Measurements from ENCODE around the gene SUPT3H. TPM values are rescaled to one million over a fixed set of nuclear protein-coding genes. Genes with fewer than 3 reads are reported as not detected.
A peak's percentile ranks its signal among the peaks of the same experiment; 100 is the strongest.

Gene SUPT3H
- total RNA-seq, 6 experiments from 2014 or later = 0.95 to 2.8 (median 2.0) TPM

DNA sequence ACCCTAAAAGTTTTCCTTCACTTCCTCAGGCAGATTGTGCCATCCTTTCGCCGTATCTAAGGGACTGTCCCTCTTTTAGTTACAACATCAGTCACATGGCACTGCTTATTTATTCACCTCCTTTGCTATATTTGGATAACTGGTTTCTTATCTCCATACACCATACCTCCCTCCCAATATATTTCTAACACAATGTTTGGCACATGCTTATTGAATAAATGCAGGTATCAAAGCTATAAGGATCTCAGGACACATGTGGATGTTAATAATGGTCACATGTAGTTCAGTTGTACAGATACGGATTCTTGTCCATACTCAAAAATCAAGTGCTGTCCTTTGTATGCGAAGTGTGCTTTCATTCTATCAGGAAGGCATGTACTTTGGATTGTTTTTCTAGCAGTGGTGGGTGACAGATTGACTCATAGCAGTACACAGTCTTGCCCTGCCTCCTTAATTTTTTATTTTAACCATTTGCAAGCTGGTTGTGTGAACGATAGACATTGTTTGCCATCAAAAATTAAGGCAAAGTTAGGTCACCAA is 456.7 kb downstream of the SUPT3H start:
- intact Hi-C loops (cut with DNase I) = no loop called here
- Histone ChIP-seq H3K4me1 (peaks cover 0 to 16% (median 4%) of the 10 kb centered on the region in 4 donors), H3K27ac (peak overlapping the region in 2 of 3 donors; percentile 63 to 67), H3K4me3 (no peak overlapping the region), H3K27me3 (no peaks in the 10 kb centered on the region), H3K36me3 (no peaks in the 10 kb centered on the region), H3K9me3 (no peaks in the 10 kb centered on the region)
- no peak for TF ChIP-seq POLR2A (IDR thresholded peaks at IDR 0.05)
- TF ChIP-seq, protein P1, sequence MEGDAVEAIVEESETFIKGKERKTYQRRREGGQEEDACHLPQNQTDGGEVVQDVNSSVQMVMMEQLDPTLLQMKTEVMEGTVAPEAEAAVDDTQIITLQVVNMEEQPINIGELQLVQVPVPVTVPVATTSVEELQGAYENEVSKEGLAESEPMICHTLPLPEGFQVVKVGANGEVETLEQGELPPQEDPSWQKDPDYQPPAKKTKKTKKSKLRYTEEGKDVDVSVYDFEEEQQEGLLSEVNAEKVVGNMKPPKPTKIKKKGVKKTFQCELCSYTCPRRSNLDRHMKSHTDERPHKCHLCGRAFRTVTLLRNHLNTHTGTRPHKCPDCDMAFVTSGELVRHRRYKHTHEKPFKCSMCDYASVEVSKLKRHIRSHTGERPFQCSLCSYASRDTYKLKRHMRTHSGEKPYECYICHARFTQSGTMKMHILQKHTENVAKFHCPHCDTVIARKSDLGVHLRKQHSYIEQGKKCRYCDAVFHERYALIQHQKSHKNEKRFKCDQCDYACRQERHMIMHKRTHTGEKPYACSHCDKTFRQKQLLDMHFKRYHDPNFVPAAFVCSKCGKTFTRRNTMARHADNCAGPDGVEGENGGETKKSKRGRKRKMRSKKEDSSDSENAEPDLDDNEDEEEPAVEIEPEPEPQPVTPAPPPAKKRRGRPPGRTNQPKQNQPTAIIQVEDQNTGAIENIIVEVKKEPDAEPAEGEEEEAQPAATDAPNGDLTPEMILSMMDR (IDR thresholded peaks at IDR 0.05) = no peak
- no peak for DNase-seq
- ATAC-seq = peak; percentile 79 to 90 (median 84)
- 18% methylated on average over 5 of the region's 5 CpGs for WGBS (ENCODE audit: insufficient coverage, low coverage, low lambda C conversion rate, missing lambda C conversion rate)

DNA sequence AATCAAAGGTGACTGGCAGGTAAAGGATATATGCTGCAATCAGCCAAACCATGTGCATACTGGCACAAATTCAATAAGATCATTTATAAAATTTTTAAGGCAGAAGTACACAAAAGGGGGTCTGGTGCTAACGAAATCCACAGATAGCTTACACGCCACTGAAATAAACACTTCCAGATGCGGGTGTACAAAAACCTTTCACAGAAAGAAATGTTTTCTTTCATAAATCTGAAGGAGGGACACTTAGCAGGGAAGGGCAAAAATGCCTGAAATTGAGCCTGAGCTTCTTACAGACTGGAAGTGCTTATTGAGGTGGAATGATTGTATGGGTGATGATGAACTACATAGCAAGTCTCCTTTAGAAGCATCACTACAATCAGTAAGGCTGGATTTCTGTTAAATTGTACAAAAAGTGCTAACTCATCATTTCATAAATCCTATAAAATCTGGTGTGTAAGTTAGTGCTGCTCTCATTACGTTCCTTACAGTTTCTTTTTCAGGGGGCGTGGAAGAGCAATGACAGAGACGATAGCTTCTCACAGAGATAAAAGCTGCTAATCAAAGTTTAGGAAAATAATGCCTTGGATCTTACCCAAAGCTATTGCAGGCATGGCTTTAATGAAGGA is 458.9 kb downstream of the SUPT3H start:
- Histone ChIP-seq H3K36me3 (no peaks in the 10 kb centered on the region), H3K4me3 (no peak overlapping the region), H3K4me1 (peaks cover 0 to 11% (median 4%) of the 10 kb centered on the region in 4 donors), H3K27me3 (no peaks in the 10 kb centered on the region), H3K9me3 (no peaks in the 10 kb centered on the region), H3K27ac (no peak overlapping the region)
- no peak for DNase-seq
- TF ChIP-seq, protein P1 (IDR thresholded peaks at IDR 0.05) = no peak
- TF ChIP-seq POLR2A (IDR thresholded peaks at IDR 0.05) = no peak
- no peak for ATAC-seq
- intact Hi-C loops (cut with DNase I) = no loop called here
- WGBS (ENCODE audit: insufficient coverage, low coverage, low lambda C conversion rate, missing lambda C conversion rate) = 75% methylated on average over 6 of the region's 6 CpGs

DNA sequence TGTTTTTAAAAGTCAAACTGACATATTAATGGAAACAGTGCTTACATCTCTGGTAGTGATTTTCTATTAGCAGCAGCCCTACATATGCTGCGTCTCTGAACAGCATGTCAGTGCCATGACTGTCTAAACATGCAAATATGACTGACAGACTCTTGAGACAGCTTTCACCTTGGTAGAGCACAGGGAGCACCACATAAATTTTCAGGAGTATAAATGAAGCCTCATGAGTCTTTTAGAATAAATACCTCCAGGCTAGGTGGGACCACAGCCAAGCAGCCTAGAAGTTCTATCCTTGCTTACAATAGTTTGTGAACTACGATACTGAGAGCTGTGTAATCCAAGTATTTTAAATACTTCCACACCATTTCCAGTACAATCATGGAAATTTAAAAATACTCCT is 460.3 kb downstream of the SUPT3H start:
- Histone ChIP-seq H3K4me3 (no peak overlapping the region), H3K9me3 (no peaks in the 10 kb centered on the region), H3K4me1 (peaks cover 0 to 11% (median 4%) of the 10 kb centered on the region in 4 donors), H3K36me3 (no peaks in the 10 kb centered on the region), H3K27me3 (no peaks in the 10 kb centered on the region), H3K27ac (no peak overlapping the region)
- intact Hi-C loops (cut with DNase I) = no loop called here
- ATAC-seq (no peak), DNase-seq (no peak)
- no peak for TF ChIP-seq POLR2A (IDR thresholded peaks at IDR 0.05)
- TF ChIP-seq, protein P1 (IDR thresholded peaks at IDR 0.05) = no peak
- WGBS (ENCODE audit: insufficient coverage, low coverage, low lambda C conversion rate, missing lambda C conversion rate) = 82% methylated on average over 2 of the region's 2 CpGs

DNA sequence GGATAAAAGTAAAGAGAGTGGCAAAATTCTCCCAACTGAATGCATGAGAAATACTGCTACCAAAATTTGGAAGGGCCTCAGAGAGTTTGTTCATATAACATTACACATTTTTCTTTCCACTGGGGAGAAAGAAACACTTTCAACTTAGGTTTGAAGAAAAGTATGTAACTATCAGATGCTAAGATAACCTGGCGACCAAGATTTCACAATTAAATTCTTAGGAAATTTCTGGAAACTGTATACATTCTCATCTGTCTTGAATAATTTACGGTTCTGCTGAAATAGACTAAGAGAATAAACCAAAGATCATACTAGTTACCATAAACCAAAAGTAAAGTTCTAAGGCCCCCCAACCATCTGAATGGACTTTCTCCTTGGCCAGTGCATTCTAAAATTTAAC is 462.6 kb downstream of the SUPT3H start:
- ATAC-seq = no peak
- H3K27me3 ChIP-seq = no peaks in the 10 kb centered on the region

More for the DNA sequence above, 462.6 kb downstream of the SUPT3H start:
- WGBS (ENCODE audit: insufficient coverage, low coverage, low lambda C conversion rate, missing lambda C conversion rate) = 89% methylated on average over 2 of the region's 2 CpGs
- no peak for TF ChIP-seq POLR2A (IDR thresholded peaks at IDR 0.05)
- TF ChIP-seq, protein P1 (IDR thresholded peaks at IDR 0.05) = no peak
- Histone ChIP-seq H3K4me3 (no peak overlapping the region), H3K36me3 (no peaks in the 10 kb centered on the region), H3K4me1 (no peaks in the 10 kb centered on the region), H3K9me3 (no peaks in the 10 kb centered on the region), H3K27ac (no peak overlapping the region)
- DNase-seq = no peak
- intact Hi-C loops (cut with DNase I) = no loop called here

All from right lobe of liver (tissue), 6 donors.